ENCODE measurements around the gene SLC4A1AP. TPM values are rescaled to one million over a fixed set of nuclear protein-coding genes. Genes with fewer than 3 reads are reported as not detected.

SLC4A1AP gene
- total RNA-seq, 1 experiment from 2014 or later: 29.7 TPM

DNA sequence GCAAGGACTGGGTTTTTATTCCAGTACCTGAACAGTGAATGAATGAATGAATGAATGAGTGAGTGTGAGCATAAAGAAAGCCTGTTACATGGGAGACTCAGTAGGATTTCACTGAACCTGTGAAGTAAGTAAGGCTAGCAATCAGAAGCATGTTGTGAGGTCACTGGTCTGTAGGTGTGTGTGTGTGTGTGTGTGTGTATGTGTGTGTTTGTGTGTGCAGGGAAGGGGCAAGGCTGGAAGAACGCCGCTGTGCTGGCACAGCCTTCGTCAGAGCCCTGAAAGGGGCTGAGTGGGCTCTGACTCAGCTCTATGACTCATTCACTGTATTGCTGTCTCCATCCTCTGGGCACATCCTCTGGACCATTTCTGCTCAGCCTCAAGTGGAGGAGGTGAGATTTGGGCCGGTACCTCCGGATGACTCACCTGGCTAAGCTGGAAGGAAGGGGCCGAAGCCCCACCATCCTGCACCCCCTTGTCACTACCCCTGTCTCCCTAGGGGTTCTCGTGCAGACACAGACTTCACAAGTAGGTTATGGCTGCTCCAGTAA lies 56.4 kb downstream of the SLC4A1AP start:
- CTCF ChIA-PET: no interaction called here
- H3K4me1 ChIP-seq (ENCODE audit: insufficient read depth, low read length, poor library complexity, severe bottlenecking): no peaks in the 10 kb centered on the region
- H3K36me3 ChIP-seq (ENCODE audit: insufficient read depth, low read length, poor library complexity, severe bottlenecking): no peaks in the 10 kb centered on the region
- BruUV-seq (replicated peaks): no TSS peak
- H3K27me3 ChIP-seq (replicated peaks; ENCODE audit: insufficient read depth, low read depth, low read length, poor library complexity): no peaks in the 10 kb centered on the region
- intact Hi-C loops (cut with micrococcal nuclease; ENCODE audit: unreplicated experiment): no loop called here
- TF ChIP-seq EZH2 (IDR thresholded peaks at IDR 0.05; ENCODE audit: borderline replicate concordance, low read depth, low read length, poor library complexity, severe bottlenecking): no peak
- TF ChIP-seq, protein P1, sequence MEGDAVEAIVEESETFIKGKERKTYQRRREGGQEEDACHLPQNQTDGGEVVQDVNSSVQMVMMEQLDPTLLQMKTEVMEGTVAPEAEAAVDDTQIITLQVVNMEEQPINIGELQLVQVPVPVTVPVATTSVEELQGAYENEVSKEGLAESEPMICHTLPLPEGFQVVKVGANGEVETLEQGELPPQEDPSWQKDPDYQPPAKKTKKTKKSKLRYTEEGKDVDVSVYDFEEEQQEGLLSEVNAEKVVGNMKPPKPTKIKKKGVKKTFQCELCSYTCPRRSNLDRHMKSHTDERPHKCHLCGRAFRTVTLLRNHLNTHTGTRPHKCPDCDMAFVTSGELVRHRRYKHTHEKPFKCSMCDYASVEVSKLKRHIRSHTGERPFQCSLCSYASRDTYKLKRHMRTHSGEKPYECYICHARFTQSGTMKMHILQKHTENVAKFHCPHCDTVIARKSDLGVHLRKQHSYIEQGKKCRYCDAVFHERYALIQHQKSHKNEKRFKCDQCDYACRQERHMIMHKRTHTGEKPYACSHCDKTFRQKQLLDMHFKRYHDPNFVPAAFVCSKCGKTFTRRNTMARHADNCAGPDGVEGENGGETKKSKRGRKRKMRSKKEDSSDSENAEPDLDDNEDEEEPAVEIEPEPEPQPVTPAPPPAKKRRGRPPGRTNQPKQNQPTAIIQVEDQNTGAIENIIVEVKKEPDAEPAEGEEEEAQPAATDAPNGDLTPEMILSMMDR (conservative IDR thresholded peaks at IDR 0.05; ENCODE audit: low read depth, low read length): no peak
- peak; percentile 62 for DNase-seq (ENCODE audit: low spot score)
- H3K9me3 ChIP-seq (ENCODE audit: low read depth, low read length, poor library complexity, severe bottlenecking): no peaks in the 10 kb centered on the region
- H3K4me3 ChIP-seq (ENCODE audit: low read depth, low read length, poor library complexity, severe bottlenecking): no peak overlapping the region
- H3K27ac ChIP-seq (ENCODE audit: low read depth, low read length, poor library complexity, severe bottlenecking): no peak overlapping the region
- POLR2A ChIA-PET (ENCODE audit: low non-redundant PET): interaction anchor here (0.5 kb wide), 1 partner anchor 28 kb away, joined by 5 read pairs; no protein-coding TSS in a partner anchor

DNA sequence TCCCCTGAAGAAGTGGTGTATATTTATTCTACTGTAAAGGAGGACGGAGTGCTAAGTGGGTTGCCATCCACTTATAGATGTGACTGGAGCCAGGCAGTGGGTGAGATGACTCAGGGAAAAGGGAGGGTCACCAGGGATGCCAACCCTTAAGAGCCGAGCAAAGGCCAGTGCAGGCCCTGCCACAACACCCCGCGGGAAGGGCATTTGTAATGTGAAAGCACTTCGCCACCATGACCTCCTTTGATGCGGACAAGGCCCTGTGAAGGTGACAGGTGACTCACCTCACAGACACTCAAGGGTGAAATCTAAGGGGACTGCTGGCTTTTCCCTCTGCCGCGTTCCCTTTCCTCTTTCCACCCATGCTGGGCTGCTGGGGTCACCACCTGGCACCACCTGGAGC lies 57.6 kb downstream of the SLC4A1AP start:
- H3K9me3 ChIP-seq (ENCODE audit: low read depth, low read length, poor library complexity, severe bottlenecking): no peaks in the 10 kb centered on the region
- no peak overlapping the region for H3K27ac ChIP-seq (ENCODE audit: low read depth, low read length, poor library complexity, severe bottlenecking)
- no peak for TF ChIP-seq EZH2 (IDR thresholded peaks at IDR 0.05; ENCODE audit: borderline replicate concordance, low read depth, low read length, poor library complexity, severe bottlenecking)
- TF ChIP-seq, protein P1 (conservative IDR thresholded peaks at IDR 0.05; ENCODE audit: low read depth, low read length): no peak
- intact Hi-C loops (cut with micrococcal nuclease; ENCODE audit: unreplicated experiment): no loop called here
- no peaks in the 10 kb centered on the region for H3K4me1 ChIP-seq (ENCODE audit: insufficient read depth, low read length, poor library complexity, severe bottlenecking)
- CTCF ChIA-PET: no interaction called here
- no TSS peak for BruUV-seq (replicated peaks)
- H3K27me3 ChIP-seq (replicated peaks; ENCODE audit: insufficient read depth, low read depth, low read length, poor library complexity): no peaks in the 10 kb centered on the region
- no peak overlapping the region for H3K4me3 ChIP-seq (ENCODE audit: low read depth, low read length, poor library complexity, severe bottlenecking)
- DNase-seq (ENCODE audit: low spot score): no peak
- H3K36me3 ChIP-seq (ENCODE audit: insufficient read depth, low read length, poor library complexity, severe bottlenecking): no peaks in the 10 kb centered on the region
- POLR2A ChIA-PET (ENCODE audit: low non-redundant PET): no interaction called here

DNA sequence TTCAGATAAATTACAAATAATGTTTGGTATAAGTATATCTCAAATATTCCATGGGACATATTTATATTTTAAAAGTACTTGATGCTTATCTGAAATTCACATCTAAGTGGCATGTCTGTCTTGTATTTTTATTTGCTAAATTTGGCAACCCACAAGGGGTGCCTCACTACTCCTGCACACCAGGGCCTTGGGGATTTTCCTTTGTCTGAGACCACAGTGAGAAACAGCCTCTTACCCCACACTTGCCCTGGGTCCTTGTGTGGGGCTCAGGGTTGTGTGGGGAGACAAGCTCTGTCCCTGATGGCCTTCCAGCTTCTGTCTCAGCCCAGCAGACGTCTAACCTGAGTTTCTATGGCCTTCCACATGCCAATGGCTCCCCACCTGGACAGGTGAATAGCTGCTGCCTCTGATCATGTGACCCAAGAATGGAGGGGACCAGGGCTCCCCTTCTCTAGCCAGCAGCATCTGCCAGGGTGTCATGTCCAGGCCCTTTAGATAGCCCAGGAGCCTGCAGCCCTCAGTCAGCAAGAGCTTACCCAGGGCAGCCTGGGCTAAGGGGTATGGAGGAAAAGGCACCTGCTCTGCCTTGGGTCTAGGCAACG lies 58.3 kb downstream of the SLC4A1AP start:
- ChIA-PET CTCF (no interaction called here), POLR2A (ENCODE audit: low non-redundant PET) (no interaction called here)
- Histone ChIP-seq H3K27ac (ENCODE audit: low read depth, low read length, poor library complexity, severe bottlenecking) (no peak overlapping the region), H3K4me1 (ENCODE audit: insufficient read depth, low read length, poor library complexity, severe bottlenecking) (no peaks in the 10 kb centered on the region), H3K9me3 (ENCODE audit: low read depth, low read length, poor library complexity, severe bottlenecking) (no peaks in the 10 kb centered on the region), H3K4me3 (ENCODE audit: low read depth, low read length, poor library complexity, severe bottlenecking) (no peak overlapping the region), H3K36me3 (ENCODE audit: insufficient read depth, low read length, poor library complexity, severe bottlenecking) (no peaks in the 10 kb centered on the region), H3K27me3 (replicated peaks; ENCODE audit: insufficient read depth, low read depth, low read length, poor library complexity) (no peaks in the 10 kb centered on the region)
- no peak for DNase-seq (ENCODE audit: low spot score)
- no TSS peak for BruUV-seq (replicated peaks)
- intact Hi-C loops (cut with micrococcal nuclease; ENCODE audit: unreplicated experiment): no loop called here
- TF ChIP-seq, protein P1 (conservative IDR thresholded peaks at IDR 0.05; ENCODE audit: low read depth, low read length): no peak
- no peak for TF ChIP-seq EZH2 (IDR thresholded peaks at IDR 0.05; ENCODE audit: borderline replicate concordance, low read depth, low read length, poor library complexity, severe bottlenecking)

All from A673 (cell line).